Caco-2 (cell line): ENCODE data around the gene FHOD1. TPM values are rescaled to one million over a fixed set of nuclear protein-coding genes. Genes with fewer than 3 reads are reported as not detected.

Experiments used
- BruUV-seq: library from RNA; stranded (reverse); fragments of 400-500 nt; replicated peaks from 2 replicates; lab custom pipeline; 2021; lab: Mats Ljungman, UMichigan
- CTCF ChIA-PET: fragments of 300-600 bp; sonication (Branson Sonifier 250); formaldehyde crosslinking; loops from one replicate; lab custom pipeline; 2022; ENCODE audit warnings: antibody characterized with exemption; lab: Charles Lee
- POLR2A ChIA-PET: fragments of 300-600 bp; sonication (Branson Sonifier 250); formaldehyde crosslinking; loops from one replicate; lab custom pipeline; 2022; ENCODE audit warnings: antibody characterized with exemption; lab: Charles Lee
- DNase-seq, 2 experiments: peaks; one replicate each; pipeline versions ENCODE4 v3.0.0 to v3.0.0-alpha.2; 2020 to 2022
- H3K27me3 ChIP-seq: replicated peaks from 2 replicates; pipeline ENCODE4 v1.6.0; 2011; ENCODE audit warnings: low read length; ENCODE audit not compliant: control insufficient read depth, insufficient read depth
- H3K36me3 ChIP-seq: 2 replicates; pipeline ENCODE4 v1.5.1; 2011; ENCODE audit warnings: low read length; ENCODE audit not compliant: control insufficient read depth, insufficient read depth
- H3K4me1 ChIP-seq: fragments of 250-450 bp; sonication (Bioruptor Pico); 2 replicates; pipeline ENCODE4 v1.5.1; 2020; ENCODE audit warnings: mild to moderate bottlenecking
- H3K4me3 ChIP-seq: 2 replicates; pipeline ENCODE4 v1.5.1; 2011; ENCODE audit warnings: low read depth, mild to moderate bottlenecking, control low read depth, low read length
- H3K9me3 ChIP-seq: fragments of 250-450 bp; sonication (Bioruptor Pico); 2 replicates; pipeline ENCODE4 v1.5.1; 2020; ENCODE audit warnings: mild to moderate bottlenecking, moderate library complexity
- H3K27ac Mint-ChIP-seq: one replicate; pipeline ENCODE4 v1.8.0; 2022; ENCODE audit warnings: mixed read lengths; ENCODE audit not compliant: unreplicated experiment
- H3K27me3 Mint-ChIP-seq: one replicate; pipeline ENCODE4 v1.8.0; 2022; ENCODE audit warnings: mixed read lengths; ENCODE audit not compliant: insufficient read depth, unreplicated experiment
- H3K36me3 Mint-ChIP-seq: one replicate; pipeline ENCODE4 v1.8.0; 2022; ENCODE audit warnings: mild to moderate bottlenecking, mixed read lengths; ENCODE audit not compliant: insufficient read depth, unreplicated experiment
- H3K4me1 Mint-ChIP-seq: one replicate; pipeline ENCODE4 v1.8.0; 2022; ENCODE audit warnings: low read depth, mixed read lengths; ENCODE audit not compliant: unreplicated experiment
- H3K4me3 Mint-ChIP-seq: one replicate; pipeline ENCODE4 v1.8.0; 2022; ENCODE audit warnings: mild to moderate bottlenecking, moderate library complexity, mixed read lengths; ENCODE audit not compliant: unreplicated experiment
- H3K9me3 Mint-ChIP-seq: one replicate; pipeline ENCODE4 v1.8.0; 2022; ENCODE audit warnings: mixed read lengths; ENCODE audit not compliant: unreplicated experiment
- intact Hi-C: fragments of 100-400 bp; cut with micrococcal nuclease; formaldehyde crosslinking; loops from one replicate; pipeline ENCODE4 v1.10.0; 2022; ENCODE audit not compliant: unreplicated experiment
- total RNA-seq: library from RNA; stranded (reverse); gene quantifications from 2 replicates; pipeline ENCODE4 v1.2.3, GENCODE V29; 2022
- TF ChIP-seq, protein P1 (sequence below), 2 experiments: fragments of 200-600 bp in 1 of 2; IDR thresholded peaks; 1 replicate in 1 of 2; 2 replicates in 1 of 2; pipeline versions ENCODE4 v1.5.1 to v1.8.0; 2011 to 2022; ENCODE audit warnings: antibody characterized with exemption in 1 of 2, control low read depth in 1 of 2, inconsistent platforms in 1 of 2, low read depth in 1 of 2, low read length in 1 of 2, mild to moderate bottlenecking in 1 of 2, moderate library complexity in 1 of 2; ENCODE audit not compliant: insufficient read depth in 1 of 2, severe bottlenecking in 1 of 2, unreplicated experiment in 1 of 2

FHOD1 gene
- total RNA-seq, 1 experiment from 2014 or later, result 69.0 TPM

DNA sequence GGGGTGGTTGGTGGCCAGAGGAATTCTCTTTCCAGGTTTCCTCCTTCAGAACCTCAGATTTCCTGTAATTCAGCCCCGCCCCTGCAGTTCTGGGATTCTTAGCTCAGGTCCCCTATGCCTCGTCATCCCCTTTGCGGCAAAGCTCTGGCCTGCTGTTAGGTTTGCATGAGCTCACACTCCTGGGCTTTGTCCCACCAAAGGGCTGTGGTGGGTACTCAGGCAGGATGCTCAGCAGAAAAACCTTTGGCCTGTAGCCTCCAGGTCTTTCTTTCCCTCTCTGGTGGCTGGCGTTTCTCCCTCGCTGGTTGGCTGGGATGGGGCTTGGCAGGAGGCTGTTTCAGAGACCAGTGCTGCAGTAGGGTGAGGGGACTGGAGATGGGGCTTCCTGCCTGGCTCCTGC, 22.5 kb upstream of the FHOD1 start:
- Mint-ChIP-seq H3K27ac (no peak overlapping the region), H3K36me3 (no peaks in the 10 kb centered on the region), H3K4me3 (no peak overlapping the region), H3K4me1 (peaks cover 9% of the 10 kb centered on the region), H3K27me3 (no peaks in the 10 kb centered on the region), H3K9me3 (no peaks in the 10 kb centered on the region)
- ChIA-PET CTCF (interaction anchor here (0.5 to 3.7 kb wide), 4 partner anchors 9 to 43 kb away, joined by 3 to 19 read pairs (median 4); partner anchors contain the start of genes FHOD1 and TMEM208), POLR2A (no interaction called here)
- BruUV-seq, result no TSS peak
- peaks cover 15% of the 10 kb centered on the region for H3K4me1 ChIP-seq
- no peak for DNase-seq
- no peak overlapping the region for H3K4me3 ChIP-seq
- no peaks in the 10 kb centered on the region for H3K9me3 ChIP-seq
- intact Hi-C loops, result no loop called here
- H3K27me3 ChIP-seq, result no peaks in the 10 kb centered on the region
- no peaks in the 10 kb centered on the region for H3K36me3 ChIP-seq
- TF ChIP-seq, protein P1, sequence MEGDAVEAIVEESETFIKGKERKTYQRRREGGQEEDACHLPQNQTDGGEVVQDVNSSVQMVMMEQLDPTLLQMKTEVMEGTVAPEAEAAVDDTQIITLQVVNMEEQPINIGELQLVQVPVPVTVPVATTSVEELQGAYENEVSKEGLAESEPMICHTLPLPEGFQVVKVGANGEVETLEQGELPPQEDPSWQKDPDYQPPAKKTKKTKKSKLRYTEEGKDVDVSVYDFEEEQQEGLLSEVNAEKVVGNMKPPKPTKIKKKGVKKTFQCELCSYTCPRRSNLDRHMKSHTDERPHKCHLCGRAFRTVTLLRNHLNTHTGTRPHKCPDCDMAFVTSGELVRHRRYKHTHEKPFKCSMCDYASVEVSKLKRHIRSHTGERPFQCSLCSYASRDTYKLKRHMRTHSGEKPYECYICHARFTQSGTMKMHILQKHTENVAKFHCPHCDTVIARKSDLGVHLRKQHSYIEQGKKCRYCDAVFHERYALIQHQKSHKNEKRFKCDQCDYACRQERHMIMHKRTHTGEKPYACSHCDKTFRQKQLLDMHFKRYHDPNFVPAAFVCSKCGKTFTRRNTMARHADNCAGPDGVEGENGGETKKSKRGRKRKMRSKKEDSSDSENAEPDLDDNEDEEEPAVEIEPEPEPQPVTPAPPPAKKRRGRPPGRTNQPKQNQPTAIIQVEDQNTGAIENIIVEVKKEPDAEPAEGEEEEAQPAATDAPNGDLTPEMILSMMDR (IDR thresholded peaks at IDR 0.05; ENCODE audit: insufficient read depth in 1 of 2, low read depth in 1 of 2, low read length in 1 of 2, severe bottlenecking in 1 of 2, unreplicated experiment in 1 of 2), result no peak

DNA sequence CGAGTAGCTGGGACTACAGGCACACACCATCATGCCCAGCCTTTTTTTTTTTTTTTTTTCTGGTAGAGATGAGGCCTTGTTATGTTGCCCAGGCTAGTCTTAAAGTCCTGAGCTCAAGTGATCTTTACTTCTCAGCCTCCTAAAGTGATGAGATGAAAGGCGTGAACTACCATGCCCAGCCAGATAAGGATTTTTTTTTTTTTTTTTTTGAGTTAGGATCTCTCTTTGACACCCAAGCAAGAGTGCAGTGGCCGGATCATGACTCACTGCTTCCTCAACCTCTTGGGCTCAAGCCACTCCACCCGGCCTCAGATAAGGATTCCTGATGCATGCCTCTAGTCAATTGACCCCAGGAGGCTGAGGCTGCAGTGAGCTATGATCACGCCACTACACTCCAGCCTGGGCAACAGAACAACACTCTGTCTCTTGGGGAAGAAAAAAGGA, 20.9 kb upstream of the FHOD1 start:
- Mint-ChIP-seq H3K27ac (no peak overlapping the region), H3K4me3 (no peak overlapping the region)
- DNase-seq, result peak; percentile 73 to 90

DNA sequence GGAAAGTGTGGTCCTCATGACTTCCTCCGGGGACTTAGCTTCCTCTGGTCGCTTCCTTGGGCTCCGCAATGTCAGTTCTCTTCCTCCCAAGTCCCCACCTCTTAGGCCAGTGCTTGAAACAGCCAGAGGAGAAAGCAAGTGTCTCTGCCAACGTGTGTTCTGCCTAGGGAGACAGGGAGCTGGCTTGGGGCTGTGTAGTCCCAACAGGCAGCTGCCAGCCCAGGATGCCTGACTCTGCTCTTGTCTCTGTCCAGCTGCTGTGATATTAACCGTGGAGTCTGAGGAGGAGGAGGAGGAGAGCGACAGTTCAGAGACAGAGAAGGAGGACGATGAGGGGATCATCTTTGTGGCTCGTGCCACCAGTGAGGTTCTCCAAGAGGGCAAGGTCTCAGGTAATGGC, 18.6 kb upstream of the FHOD1 start:
- no peaks in the 10 kb centered on the region for H3K9me3 ChIP-seq
- no peak overlapping the region for H3K4me3 ChIP-seq
- no peaks in the 10 kb centered on the region for H3K36me3 ChIP-seq
- Mint-ChIP-seq H3K27me3 (no peaks in the 10 kb centered on the region), H3K4me3 (no peak overlapping the region), H3K27ac (no peak overlapping the region), H3K36me3 (no peaks in the 10 kb centered on the region), H3K4me1 (peaks cover 9% of the 10 kb centered on the region), H3K9me3 (no peaks in the 10 kb centered on the region)
- H3K27me3 ChIP-seq, result no peaks in the 10 kb centered on the region
- DNase-seq, result no peak
- CTCF ChIA-PET, result interaction anchor here (0.7 kb wide), 1 partner anchor 73 kb away, joined by 3 read pairs; no protein-coding TSS in a partner anchor
- H3K4me1 ChIP-seq, result peaks cover 15% of the 10 kb centered on the region
- POLR2A ChIA-PET, result no interaction called here
- no TSS peak for BruUV-seq
- intact Hi-C loops, result no loop called here
- TF ChIP-seq, protein P1 (IDR thresholded peaks at IDR 0.05; ENCODE audit: insufficient read depth in 1 of 2, low read depth in 1 of 2, low read length in 1 of 2, severe bottlenecking in 1 of 2, unreplicated experiment in 1 of 2), result no peak

More for the DNA sequence above, 20.9 kb upstream of the FHOD1 start:
- intact Hi-C loops, result no loop called here
- Mint-ChIP-seq H3K4me1 (peaks cover 9% of the 10 kb centered on the region), H3K9me3 (no peaks in the 10 kb centered on the region), H3K27me3 (no peaks in the 10 kb centered on the region), H3K36me3 (no peaks in the 10 kb centered on the region)
- no peaks in the 10 kb centered on the region for H3K27me3 ChIP-seq
- POLR2A ChIA-PET, result interaction anchor here (0.6 to 1.3 kb wide), 6 partner anchors 22 to 203 kb away, joined by 3 to 10 read pairs (median 6); no protein-coding TSS in a partner anchor
- no TSS peak for BruUV-seq
- H3K9me3 ChIP-seq, result no peaks in the 10 kb centered on the region
- H3K4me1 ChIP-seq, result peaks cover 15% of the 10 kb centered on the region
- no peak overlapping the region for H3K4me3 ChIP-seq
- CTCF ChIA-PET, result interaction anchor here (0.6 to 3.7 kb wide), 5 partner anchors 8 to 213 kb away, joined by 3 to 19 read pairs (median 3); partner anchors contain the start of gene ATP6V0D1
- TF ChIP-seq, protein P1 (IDR thresholded peaks at IDR 0.05; ENCODE audit: insufficient read depth in 1 of 2, low read depth in 1 of 2, low read length in 1 of 2, severe bottlenecking in 1 of 2, unreplicated experiment in 1 of 2), result no peak
- H3K36me3 ChIP-seq, result no peaks in the 10 kb centered on the region
